ENCODE data around the gene HRH2.
"Not testable (repeated sequence)": the region's sequence is repeated elsewhere in the genome, so short reads cannot be mapped to it uniquely, and the experiment has no call there.

Gene HRH2

DNA sequence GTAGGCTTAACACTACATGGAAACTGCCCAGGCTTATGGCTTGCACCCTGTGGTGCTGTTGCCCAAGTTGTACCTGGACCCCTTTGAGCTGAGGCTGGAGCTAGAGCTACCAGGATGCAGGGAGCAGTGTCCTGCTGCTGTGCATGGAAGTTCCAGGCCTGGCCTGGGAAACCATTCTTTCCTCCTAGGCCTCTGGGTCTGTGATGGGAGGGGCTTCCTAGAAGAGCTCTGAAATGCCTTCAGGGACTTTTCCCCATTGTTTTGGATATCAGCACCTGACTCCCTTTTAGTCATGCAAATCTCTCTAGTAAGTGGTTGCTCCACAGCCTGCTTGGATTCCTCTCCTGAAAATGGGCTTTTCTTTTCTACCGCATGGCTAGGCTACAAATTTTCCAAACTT, 7.9 kb upstream of the HRH2 start:
- TF ChIP-seq, protein P1, sequence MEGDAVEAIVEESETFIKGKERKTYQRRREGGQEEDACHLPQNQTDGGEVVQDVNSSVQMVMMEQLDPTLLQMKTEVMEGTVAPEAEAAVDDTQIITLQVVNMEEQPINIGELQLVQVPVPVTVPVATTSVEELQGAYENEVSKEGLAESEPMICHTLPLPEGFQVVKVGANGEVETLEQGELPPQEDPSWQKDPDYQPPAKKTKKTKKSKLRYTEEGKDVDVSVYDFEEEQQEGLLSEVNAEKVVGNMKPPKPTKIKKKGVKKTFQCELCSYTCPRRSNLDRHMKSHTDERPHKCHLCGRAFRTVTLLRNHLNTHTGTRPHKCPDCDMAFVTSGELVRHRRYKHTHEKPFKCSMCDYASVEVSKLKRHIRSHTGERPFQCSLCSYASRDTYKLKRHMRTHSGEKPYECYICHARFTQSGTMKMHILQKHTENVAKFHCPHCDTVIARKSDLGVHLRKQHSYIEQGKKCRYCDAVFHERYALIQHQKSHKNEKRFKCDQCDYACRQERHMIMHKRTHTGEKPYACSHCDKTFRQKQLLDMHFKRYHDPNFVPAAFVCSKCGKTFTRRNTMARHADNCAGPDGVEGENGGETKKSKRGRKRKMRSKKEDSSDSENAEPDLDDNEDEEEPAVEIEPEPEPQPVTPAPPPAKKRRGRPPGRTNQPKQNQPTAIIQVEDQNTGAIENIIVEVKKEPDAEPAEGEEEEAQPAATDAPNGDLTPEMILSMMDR (IDR thresholded peaks at IDR 0.05; ENCODE audit: unreplicated experiment in 3 of 3), result no peak
- H3K36me3 Mint-ChIP-seq (ENCODE audit: low read depth), result no peaks in the 10 kb centered on the region

DNA sequence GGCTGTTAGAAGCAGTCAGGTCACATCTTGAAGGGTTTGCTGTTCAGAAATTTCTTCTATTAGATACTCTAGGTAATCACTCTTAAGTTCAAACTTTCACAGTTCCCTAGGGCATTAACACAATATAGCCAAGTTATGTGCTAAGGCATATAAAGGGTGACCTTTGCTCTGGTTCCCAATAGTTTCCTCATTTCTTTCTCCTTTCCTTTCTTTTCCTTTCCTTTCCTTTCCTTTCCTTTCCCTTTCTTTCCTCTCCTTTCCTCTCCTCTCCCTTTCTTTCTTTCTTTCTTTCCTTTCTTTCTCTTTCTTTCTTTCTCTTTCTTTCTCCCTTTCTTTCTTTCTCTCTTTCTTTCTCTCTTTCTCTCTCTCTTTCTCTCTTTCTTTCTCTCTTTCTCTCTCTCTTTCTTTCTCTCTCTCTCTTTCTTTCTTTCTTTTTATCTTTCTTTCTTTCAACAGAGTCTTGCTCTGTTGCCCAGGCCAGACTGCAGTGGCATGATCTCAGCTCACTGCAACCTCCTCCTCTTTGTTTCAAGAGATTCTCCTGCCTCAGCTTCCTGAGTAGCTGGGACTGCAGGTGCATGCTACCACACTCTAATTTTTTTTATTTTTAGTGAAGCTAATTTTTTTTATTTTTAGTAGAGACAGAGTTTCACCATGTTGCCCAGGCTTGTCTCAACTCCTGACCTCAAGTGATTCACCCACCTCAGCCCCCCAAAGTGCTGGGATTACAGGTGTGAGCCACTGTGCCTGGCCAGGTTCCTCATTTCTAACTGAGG, 7.3 kb upstream of the HRH2 start:
- Mint-ChIP-seq H3K9me3 (peaks cover 28% of the 10 kb centered on the region), H3K27me3 (ENCODE audit: low read depth) (peaks cover 26% of the 10 kb centered on the region)
- not testable (repeated sequence) for H3K4me1 Mint-ChIP-seq; H3K27ac Mint-ChIP-seq; H3K4me3 Mint-ChIP-seq; H3K36me3 Mint-ChIP-seq (ENCODE audit: low read depth)

More for the DNA sequence above, 7.9 kb upstream of the HRH2 start:
- peaks cover 6% of the 10 kb centered on the region for H3K4me1 Mint-ChIP-seq
- peaks cover 23% of the 10 kb centered on the region for H3K27me3 Mint-ChIP-seq (ENCODE audit: low read depth)
- peaks cover 28% of the 10 kb centered on the region for H3K9me3 Mint-ChIP-seq
- no peak overlapping the region for H3K27ac Mint-ChIP-seq
- H3K4me3 Mint-ChIP-seq, result no peak overlapping the region

DNA sequence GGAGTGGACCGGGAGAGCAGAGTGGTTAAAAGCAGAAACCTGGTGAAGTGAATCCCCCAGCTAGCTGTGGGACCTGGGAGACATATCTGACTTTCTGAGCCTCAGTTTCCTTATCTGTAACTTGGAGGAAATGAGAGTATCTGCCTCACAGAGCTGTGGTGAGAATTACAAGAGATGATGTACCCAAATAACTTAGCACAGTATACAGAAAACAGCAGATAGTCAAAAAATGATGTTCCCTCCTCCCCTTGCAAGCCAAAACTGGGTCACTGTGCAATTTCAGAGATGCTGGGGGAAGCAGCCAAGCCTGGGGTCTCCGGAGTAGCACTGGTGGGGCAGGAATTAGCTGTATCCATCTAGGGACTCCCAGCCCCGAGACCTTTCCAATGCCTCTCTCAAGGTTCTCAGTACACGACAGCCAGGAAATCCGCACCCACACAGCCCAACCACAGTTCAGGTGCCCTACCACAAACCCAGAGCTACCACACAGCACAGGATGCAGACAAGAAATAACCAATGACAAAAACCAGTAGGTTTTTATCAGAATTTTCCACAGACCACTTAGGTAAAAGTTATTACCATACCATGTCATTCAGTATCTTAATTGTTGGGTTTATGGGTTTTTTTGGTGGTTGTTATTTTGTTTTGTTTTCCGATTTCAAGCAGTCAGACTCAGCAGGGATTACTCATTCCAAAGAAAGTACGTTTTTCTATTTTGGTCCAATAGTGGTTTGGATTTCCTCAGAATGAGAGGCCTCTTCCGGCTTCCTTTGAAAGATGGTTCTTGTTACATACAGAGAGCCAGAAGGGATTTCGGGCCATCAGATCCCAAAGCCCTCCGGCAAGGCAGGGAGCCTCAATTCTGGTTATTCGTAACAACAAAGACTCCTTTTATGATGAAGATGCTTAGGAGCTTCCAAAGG, 4.9 kb upstream of the HRH2 start:
- TF ChIP-seq, protein P1 (IDR thresholded peaks at IDR 0.05; ENCODE audit: unreplicated experiment in 3 of 3), result no peak
- Mint-ChIP-seq H3K4me3 (no peak overlapping the region), H3K27ac (peak overlapping the region in 2 of 3 experiments; percentile 47 to 49), H3K27me3 (ENCODE audit: low read depth) (peaks cover 44% of the 10 kb centered on the region), H3K36me3 (ENCODE audit: low read depth) (no peaks in the 10 kb centered on the region), H3K9me3 (peaks cover 22% of the 10 kb centered on the region), H3K4me1 (peaks cover 6% of the 10 kb centered on the region)

DNA sequence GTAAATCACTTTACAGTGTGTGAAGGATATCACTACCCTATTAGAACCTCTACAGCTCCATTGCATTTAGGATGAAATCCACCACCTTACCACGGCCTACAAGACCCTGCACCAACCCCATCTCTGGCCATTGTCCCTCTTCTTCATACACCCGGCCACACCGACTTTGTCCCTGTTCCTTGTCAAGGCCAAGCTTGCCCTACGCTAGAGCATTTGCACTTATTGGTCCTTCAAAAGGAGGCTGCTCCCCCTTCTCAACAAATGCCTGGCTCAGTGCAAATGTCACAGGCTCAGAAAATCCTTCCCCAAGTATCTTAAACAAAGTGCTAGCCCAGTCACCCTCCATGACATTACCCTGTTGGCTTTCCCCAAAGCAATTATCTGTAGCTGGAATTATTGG, 4.1 kb upstream of the HRH2 start:
- Mint-ChIP-seq H3K4me1 (peaks cover 6% of the 10 kb centered on the region), H3K9me3 (peaks cover 19% of the 10 kb centered on the region), H3K4me3 (no peak overlapping the region), H3K36me3 (ENCODE audit: low read depth) (no peaks in the 10 kb centered on the region), H3K27me3 (ENCODE audit: low read depth) (peaks cover 51% of the 10 kb centered on the region), H3K27ac (peak overlapping the region in 1 of 3 experiments; percentile 49)
- TF ChIP-seq, protein P1 (IDR thresholded peaks at IDR 0.05; ENCODE audit: unreplicated experiment in 3 of 3), result no peak

DNA sequence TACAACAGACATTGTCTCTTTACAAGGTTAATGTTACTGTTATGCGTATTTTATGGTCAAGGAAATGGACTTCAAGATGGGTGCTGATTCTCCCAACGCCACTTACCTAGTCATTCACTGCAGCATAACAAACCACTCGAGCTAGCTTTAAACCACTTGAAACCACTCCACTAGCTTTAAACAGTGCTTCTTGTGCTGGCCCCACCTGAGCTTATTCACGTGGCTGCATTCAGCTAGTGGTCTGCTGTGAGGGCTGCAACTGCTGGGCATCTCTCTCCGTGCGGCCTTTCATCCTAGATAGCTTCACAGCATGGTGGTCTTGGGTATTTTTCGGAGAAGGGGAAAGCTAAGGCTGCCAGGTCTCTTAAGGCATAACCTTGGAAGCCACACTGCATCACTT, 3.5 kb upstream of the HRH2 start:
- Mint-ChIP-seq H3K27ac (no peak overlapping the region), H3K27me3 (ENCODE audit: low read depth) (peaks cover 57% of the 10 kb centered on the region), H3K4me3 (no peak overlapping the region), H3K9me3 (peaks cover 14% of the 10 kb centered on the region), H3K4me1 (peaks cover 6% of the 10 kb centered on the region), H3K36me3 (ENCODE audit: low read depth) (no peaks in the 10 kb centered on the region)
- TF ChIP-seq, protein P1 (IDR thresholded peaks at IDR 0.05; ENCODE audit: unreplicated experiment in 3 of 3), result no peak

DNA sequence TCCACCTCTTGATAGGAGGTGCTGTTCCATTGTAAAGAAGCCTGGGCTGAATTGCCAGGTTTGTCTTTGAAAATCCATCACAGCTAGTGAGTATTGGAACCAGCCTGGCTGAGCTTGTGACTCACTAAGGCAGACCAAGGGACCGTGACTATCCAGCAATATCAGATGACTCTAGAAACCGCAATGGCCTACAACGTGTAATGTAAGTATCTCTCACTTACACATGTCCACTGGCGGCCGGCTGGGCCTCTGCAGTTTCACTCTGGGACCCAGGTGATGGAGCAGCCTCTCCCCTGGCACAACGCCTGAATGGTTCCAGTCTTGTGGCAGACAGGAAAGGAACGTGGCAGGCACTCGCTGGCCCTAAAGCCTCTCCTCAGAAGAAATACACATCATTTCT, 3.1 kb upstream of the HRH2 start:
- peaks cover 61% of the 10 kb centered on the region for H3K27me3 Mint-ChIP-seq (ENCODE audit: low read depth)
- peaks cover 6% of the 10 kb centered on the region for H3K4me1 Mint-ChIP-seq
- TF ChIP-seq, protein P1 (IDR thresholded peaks at IDR 0.05; ENCODE audit: unreplicated experiment in 3 of 3), result no peak
- H3K4me3 Mint-ChIP-seq, result no peak overlapping the region
- H3K9me3 Mint-ChIP-seq, result peaks cover 12% of the 10 kb centered on the region
- H3K36me3 Mint-ChIP-seq (ENCODE audit: low read depth), result no peaks in the 10 kb centered on the region
- H3K27ac Mint-ChIP-seq, result peak overlapping the region in 1 of 3 experiments; percentile 7

All from nephron (organoid).